Fibroblast of lung (primary cell): ENCODE results near the gene SELENOW. TPM values are rescaled to one million over a fixed set of nuclear protein-coding genes. Genes with fewer than 3 reads are reported as not detected.

Experiments used
- DNase-seq, 2 donors: peaks; one replicate each; pipeline versions ENCODE4 v3.0.0 to v3.0.0-alpha.2; 2010; ENCODE audit warnings: low read depth in 2 of 2
- H2AFZ ChIP-seq: 2 replicates; pipeline ENCODE4 v1.5.1; 2012; ENCODE audit warnings: low read length, control low read depth, inconsistent platforms
- H3K27ac ChIP-seq: 2 replicates; pipeline ENCODE4 v1.5.1; 2011; ENCODE audit warnings: low read length, control low read depth; ENCODE audit not compliant: insufficient read depth
- H3K27me3 ChIP-seq: 2 replicates; pipeline ENCODE4 v1.5.1; 2011; ENCODE audit warnings: mild to moderate bottlenecking, low read length; ENCODE audit not compliant: control insufficient read depth, insufficient read depth
- H3K36me3 ChIP-seq: 2 replicates; pipeline ENCODE4 v1.5.1; 2011; ENCODE audit warnings: low read length; ENCODE audit not compliant: control insufficient read depth, insufficient read depth
- H3K4me1 ChIP-seq: 2 replicates; pipeline ENCODE4 v1.5.1; 2011; ENCODE audit warnings: low read length; ENCODE audit not compliant: control insufficient read depth, insufficient read depth; ENCODE audit errors: extremely low read depth
- H3K4me2 ChIP-seq: 2 replicates; pipeline ENCODE4 v1.5.1; 2011; ENCODE audit warnings: low read length, control low read depth; ENCODE audit not compliant: insufficient read depth; ENCODE audit errors: extremely low read depth
- H3K4me3 ChIP-seq, 4 experiments: fragments of 200-600 bp in 1 of 4; sonication (generic) in 1 of 4; replicated peaks in 1 of 4; 2 replicates each; pipeline ENCODE4 v1.5.1; 2011 to 2016; ENCODE audit warnings: low read length in 4 of 4, low read depth in 3 of 4, mild to moderate bottlenecking in 3 of 4, control low read depth in 2 of 4, inconsistent platforms in 1 of 4, mixed read lengths in 1 of 4; ENCODE audit not compliant: insufficient read depth in 1 of 4; ENCODE audit errors: control extremely low read depth in 1 of 4
- H3K79me2 ChIP-seq: 2 replicates; pipeline ENCODE4 v1.5.1; 2012; ENCODE audit warnings: mild to moderate bottlenecking, low read length, inconsistent platforms; ENCODE audit not compliant: control insufficient read depth, insufficient read depth
- H3K9ac ChIP-seq: 2 replicates; pipeline ENCODE4 v1.5.1; 2011; ENCODE audit warnings: mild to moderate bottlenecking, low read length, control low read depth; ENCODE audit not compliant: insufficient read depth
- H3K9me3 ChIP-seq: 2 replicates; pipeline ENCODE4 v1.5.1; 2012; ENCODE audit warnings: low read depth, low read length; ENCODE audit not compliant: control insufficient read depth, insufficient read depth
- H4K20me1 ChIP-seq: 2 replicates; pipeline ENCODE4 v1.5.1; 2011; ENCODE audit warnings: low read length; ENCODE audit not compliant: control insufficient read depth, insufficient read depth; ENCODE audit errors: extremely low read depth
- CTCF ChIP-seq, 2 donors: IDR thresholded peaks in 1 of 2; conservative IDR thresholded peaks in 1 of 2; 1 replicate in 1 of 2; 2 replicates in 1 of 2; pipeline ENCODE4 v1.5.1; 2011 to 2012; ENCODE audit warnings: low read length in 2 of 2, control low read depth in 1 of 2, inconsistent platforms in 1 of 2, low read depth in 1 of 2, mild to moderate bottlenecking in 1 of 2
- EZH2 ChIP-seq: IDR thresholded peaks from 2 replicates; pipeline ENCODE4 v1.5.1; 2012; ENCODE audit warnings: low read length, control low read depth, mild to moderate bottlenecking; ENCODE audit errors: missing control alignments
- polyA plus RNA-seq, 2 donors: library from polyadenylated mRNA; depleted of rRNA in 1 of 2; stranded (reverse) in 1 of 2; unstranded in 1 of 2; fragments of >200 nt; gene quantifications; 2 replicates each; pipeline ENCODE4 v1.2.1, GENCODE V29; 2011 to 2012; ENCODE audit warnings: missing spikeins in 1 of 2
- total RNA-seq: library from RNA; depleted of rRNA; stranded (reverse); fragments of >200 nt; gene quantifications from 2 replicates; pipeline ENCODE4 v1.2.1, GENCODE V29; 2014

The SELENOW gene
- total and polyA plus RNA-seq, 2 donors (not counting 1 experiment from before 2014, with no cell fraction given) = 155 to 250 TPM

GRCh38 chr19:47760632-47760999 is 17.9 kb upstream of the SELENOW start:
- peaks cover 20% of the 10 kb centered on the region for H3K36me3 ChIP-seq
- no peak overlapping the region for H3K9ac ChIP-seq
- H3K27ac ChIP-seq = no peak overlapping the region
- no peaks in the 10 kb centered on the region for H3K79me2 ChIP-seq
- H3K27me3 ChIP-seq = no peaks in the 10 kb centered on the region
- no peaks in the 10 kb centered on the region for H3K4me1 ChIP-seq
- no peaks in the 10 kb centered on the region for H4K20me1 ChIP-seq
- TF ChIP-seq CTCF (conservative IDR thresholded peaks at IDR 0.05 in 1 of 2, IDR thresholded peaks at IDR 0.05 in 1 of 2; ENCODE audit: low read depth in 1 of 2, low read length in 2 of 2) = no peak
- no peak for TF ChIP-seq EZH2
- no peaks in the 10 kb centered on the region for H3K9me3 ChIP-seq
- H3K4me3 ChIP-seq = no peak overlapping the region
- no peak overlapping the region for H2AFZ ChIP-seq
- DNase-seq = no peak
- no peak overlapping the region for H3K4me2 ChIP-seq

- H3K9ac ChIP-seq = no peak overlapping the region
- no peak for DNase-seq
- no peak for TF ChIP-seq CTCF (conservative IDR thresholded peaks at IDR 0.05 in 1 of 2, IDR thresholded peaks at IDR 0.05 in 1 of 2; ENCODE audit: low read depth in 1 of 2, low read length in 2 of 2)
- no peak for TF ChIP-seq EZH2
- no peaks in the 10 kb centered on the region for H3K79me2 ChIP-seq
- H2AFZ ChIP-seq = no peak overlapping the region
- no peaks in the 10 kb centered on the region for H3K4me1 ChIP-seq
- H3K9me3 ChIP-seq = no peaks in the 10 kb centered on the region
- H4K20me1 ChIP-seq = no peaks in the 10 kb centered on the region
- no peak overlapping the region for H3K27ac ChIP-seq
- no peak overlapping the region for H3K4me2 ChIP-seq
- H3K36me3 ChIP-seq = peaks cover 13% of the 10 kb centered on the region
- H3K27me3 ChIP-seq = no peaks in the 10 kb centered on the region
- H3K4me3 ChIP-seq = no peak overlapping the region
These were observed 16.9 kb upstream of the SELENOW start for GRCh38 chr19:47761566-47761965.

- no peaks in the 10 kb centered on the region for H3K27me3 ChIP-seq
- H3K27ac ChIP-seq = no peak overlapping the region
- DNase-seq = no peak
- peaks cover 8% of the 10 kb centered on the region for H3K36me3 ChIP-seq
- H2AFZ ChIP-seq = no peak overlapping the region
- H4K20me1 ChIP-seq = no peaks in the 10 kb centered on the region
- no peak overlapping the region for H3K4me3 ChIP-seq
- no peaks in the 10 kb centered on the region for H3K4me1 ChIP-seq
- no peaks in the 10 kb centered on the region for H3K9me3 ChIP-seq
- H3K4me2 ChIP-seq = no peak overlapping the region
- no peaks in the 10 kb centered on the region for H3K79me2 ChIP-seq
- H3K9ac ChIP-seq = no peak overlapping the region
- TF ChIP-seq EZH2 (no peak), CTCF (conservative IDR thresholded peaks at IDR 0.05 in 1 of 2, IDR thresholded peaks at IDR 0.05 in 1 of 2; ENCODE audit: low read depth in 1 of 2, low read length in 2 of 2) (no peak)
These were observed 16.4 kb upstream of the SELENOW start for GRCh38 chr19:47762151-47762550.
